Neural progenitor cell (in vitro differentiated cells): ENCODE measurements around the gene COL23A1. TPM values are rescaled to one million over a fixed set of nuclear protein-coding genes. Genes with fewer than 3 reads are reported as not detected.

ENCODE experiments used
- DNase-seq: peaks from one replicate; pipeline ENCODE4 v3.0.0-alpha.2; 2016; ENCODE audit warnings: low spot score
- H2AFZ ChIP-seq: fragments of 200-600 bp; sonication (generic); replicated peaks from 2 replicates; pipeline ENCODE4 v1.6.1; 2016; ENCODE audit warnings: antibody characterized with exemption
- H3F3A ChIP-seq: fragments of 200-600 bp; sonication (generic); 2 replicates; pipeline ENCODE4 v1.6.1; 2016; ENCODE audit warnings: antibody characterized with exemption, low read depth
- H3K27ac ChIP-seq: fragments of 200-600 bp; sonication (generic); 2 replicates; pipeline ENCODE4 v1.5.1; 2016; ENCODE audit warnings: mild to moderate bottlenecking
- H3K27me3 ChIP-seq: fragments of 200-600 bp; sonication (generic); 2 replicates; pipeline ENCODE4 v1.6.1; 2016; ENCODE audit warnings: mild to moderate bottlenecking, moderate library complexity
- H3K36me3 ChIP-seq: fragments of 200-600 bp; sonication (generic); 2 replicates; pipeline ENCODE4 v1.5.1; 2016
- H3K4me1 ChIP-seq: fragments of 200-600 bp; sonication (generic); 2 replicates; pipeline ENCODE4 v1.6.1; 2016; ENCODE audit warnings: mixed run types
- H3K4me2 ChIP-seq: fragments of 200-600 bp; sonication (generic); 2 replicates; pipeline ENCODE4 v1.6.1; 2016
- H3K4me3 ChIP-seq: fragments of 200-600 bp; sonication (generic); 2 replicates; pipeline ENCODE4 v1.5.1; 2016
- H3K79me2 ChIP-seq: fragments of 200-600 bp; sonication (generic); 2 replicates; pipeline ENCODE4 v1.6.1; 2016; ENCODE audit warnings: low read depth
- H3K9ac ChIP-seq: fragments of 200-600 bp; sonication (generic); 2 replicates; pipeline ENCODE4 v1.6.1; 2016
- H3K9me3 ChIP-seq: fragments of 200-600 bp; sonication (generic); 2 replicates; pipeline ENCODE4 v1.5.1; 2016; ENCODE audit warnings: low read depth
- H4K20me1 ChIP-seq: fragments of 200-600 bp; sonication (generic); 2 replicates; pipeline ENCODE4 v1.6.1; 2016; ENCODE audit warnings: low read depth
- H3K27ac Mint-ChIP-seq: 3 replicates; pipeline ENCODE4 v1.8.0; 2021; ENCODE audit warnings: mixed read lengths
- H3K27me3 Mint-ChIP-seq: 2 replicates; pipeline ENCODE4 v1.8.0; 2022; ENCODE audit warnings: low read depth, mild to moderate bottlenecking, inconsistent platforms, moderate library complexity, mixed read lengths; ENCODE audit not compliant: insufficient read depth
- H3K36me3 Mint-ChIP-seq: 3 replicates; pipeline ENCODE4 v1.8.0; 2021; ENCODE audit warnings: mixed read lengths
- H3K4me1 Mint-ChIP-seq: 3 replicates; pipeline ENCODE4 v1.8.0; 2021; ENCODE audit warnings: mixed read lengths
- H3K4me3 Mint-ChIP-seq: 3 replicates; pipeline ENCODE4 v1.8.0; 2021; ENCODE audit warnings: mild to moderate bottlenecking, moderate library complexity, mixed read lengths
- H3K9me3 Mint-ChIP-seq: 3 replicates; pipeline ENCODE4 v1.8.0; 2020; ENCODE audit warnings: mixed read lengths
- EZH2 ChIP-seq: fragments of 200-600 bp; sonication (generic); IDR thresholded peaks from 2 replicates; pipeline ENCODE4 v1.6.1; 2017; ENCODE audit warnings: antibody characterized with exemption, mild to moderate bottlenecking, moderate library complexity
- EZH2phosphoT487 ChIP-seq: fragments of 200-600 bp; sonication (generic); IDR thresholded peaks from 2 replicates; pipeline ENCODE4 v1.6.1; 2017; ENCODE audit warnings: antibody characterized with exemption
- total RNA-seq: library from RNA; depleted of rRNA; stranded (reverse); fragments of >200 nt; gene quantifications from 2 replicates; pipeline ENCODE4 v1.2.3, GENCODE V29; 2015; ENCODE audit warnings: low replicate concordance
- TF ChIP-seq, protein P1 (sequence below): fragments of 200-600 bp; sonication (generic); IDR thresholded peaks from 2 replicates; pipeline ENCODE4 v1.5.1; 2017; ENCODE audit warnings: antibody characterized with exemption, mild to moderate bottlenecking

Gene COL23A1
- total RNA-seq, 1 donor from 2014 or later = not detected

DNA sequence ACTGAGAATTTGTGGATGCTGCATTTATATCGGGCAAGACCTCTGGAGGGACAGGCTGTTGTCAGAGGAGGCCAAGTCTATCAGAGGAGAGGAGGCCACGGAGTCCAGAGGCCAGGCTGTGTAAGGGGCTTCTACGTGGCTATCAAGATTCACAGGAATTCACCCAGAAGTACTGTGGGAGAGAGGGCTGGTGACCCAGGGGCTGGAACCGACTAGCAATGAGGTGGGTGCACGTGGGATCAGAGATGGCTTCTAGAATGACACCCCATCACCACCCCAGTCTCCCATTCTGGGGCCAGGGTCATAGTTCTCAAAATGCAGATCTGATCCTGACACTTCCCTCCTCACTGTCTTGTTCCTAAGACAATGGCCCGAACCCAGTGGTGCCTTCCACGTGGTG is 296.4 kb downstream of the COL23A1 start:
- Histone ChIP-seq H2AFZ (no peak overlapping the region), H3K79me2 (no peaks in the 10 kb centered on the region), H3K4me2 (no peak overlapping the region), H3K9ac (no peak overlapping the region), H3F3A (no peaks in the 10 kb centered on the region), H3K36me3 (no peaks in the 10 kb centered on the region), H3K9me3 (no peaks in the 10 kb centered on the region), H4K20me1 (peaks cover 6% of the 10 kb centered on the region), H3K4me3 (no peak overlapping the region), H3K4me1 (peaks cover 6% of the 10 kb centered on the region), H3K27ac (no peak overlapping the region), H3K27me3 (peaks cover 17% of the 10 kb centered on the region)
- peaks cover 39% of the 10 kb centered on the region for H3K4me1 Mint-ChIP-seq
- H3K27me3 Mint-ChIP-seq = peaks cover 17% of the 10 kb centered on the region
- H3K9me3 Mint-ChIP-seq = peaks cover 5% of the 10 kb centered on the region
- no peaks in the 10 kb centered on the region for H3K36me3 Mint-ChIP-seq
- no peak for TF ChIP-seq EZH2
- no peak for TF ChIP-seq EZH2phosphoT487
- TF ChIP-seq, protein P1, sequence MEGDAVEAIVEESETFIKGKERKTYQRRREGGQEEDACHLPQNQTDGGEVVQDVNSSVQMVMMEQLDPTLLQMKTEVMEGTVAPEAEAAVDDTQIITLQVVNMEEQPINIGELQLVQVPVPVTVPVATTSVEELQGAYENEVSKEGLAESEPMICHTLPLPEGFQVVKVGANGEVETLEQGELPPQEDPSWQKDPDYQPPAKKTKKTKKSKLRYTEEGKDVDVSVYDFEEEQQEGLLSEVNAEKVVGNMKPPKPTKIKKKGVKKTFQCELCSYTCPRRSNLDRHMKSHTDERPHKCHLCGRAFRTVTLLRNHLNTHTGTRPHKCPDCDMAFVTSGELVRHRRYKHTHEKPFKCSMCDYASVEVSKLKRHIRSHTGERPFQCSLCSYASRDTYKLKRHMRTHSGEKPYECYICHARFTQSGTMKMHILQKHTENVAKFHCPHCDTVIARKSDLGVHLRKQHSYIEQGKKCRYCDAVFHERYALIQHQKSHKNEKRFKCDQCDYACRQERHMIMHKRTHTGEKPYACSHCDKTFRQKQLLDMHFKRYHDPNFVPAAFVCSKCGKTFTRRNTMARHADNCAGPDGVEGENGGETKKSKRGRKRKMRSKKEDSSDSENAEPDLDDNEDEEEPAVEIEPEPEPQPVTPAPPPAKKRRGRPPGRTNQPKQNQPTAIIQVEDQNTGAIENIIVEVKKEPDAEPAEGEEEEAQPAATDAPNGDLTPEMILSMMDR = no peak
- no peak overlapping the region for H3K27ac Mint-ChIP-seq
- DNase-seq = no peak
- H3K4me3 Mint-ChIP-seq = no peak overlapping the region

DNA sequence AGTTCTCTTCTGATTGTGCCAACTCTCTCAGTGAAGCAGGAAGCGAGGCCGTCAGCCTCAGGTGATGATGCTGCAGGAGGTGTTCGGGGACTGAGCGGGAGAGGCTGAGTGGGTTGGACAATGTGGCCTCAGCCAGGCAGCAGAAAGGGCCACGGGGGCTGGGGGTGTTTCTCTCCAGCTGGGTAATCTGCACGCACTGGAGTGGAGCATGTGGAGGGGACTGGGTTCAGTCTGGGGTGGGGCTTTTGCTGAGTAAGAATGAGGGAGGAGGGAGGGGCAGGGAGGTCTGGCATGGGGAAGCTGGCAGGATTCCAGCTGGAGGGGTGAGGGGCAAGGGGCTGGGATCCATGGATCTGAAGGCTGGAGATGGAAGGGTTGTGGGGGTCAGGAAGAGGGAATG is 296.8 kb downstream of the COL23A1 start:
- Histone ChIP-seq H3F3A (no peaks in the 10 kb centered on the region), H3K4me2 (no peak overlapping the region), H3K27ac (no peak overlapping the region), H3K4me3 (no peak overlapping the region), H3K9me3 (no peaks in the 10 kb centered on the region), H3K79me2 (no peaks in the 10 kb centered on the region), H3K36me3 (no peaks in the 10 kb centered on the region), H3K27me3 (peaks cover 20% of the 10 kb centered on the region), H4K20me1 (peaks cover 10% of the 10 kb centered on the region), H3K4me1 (peaks cover 6% of the 10 kb centered on the region), H3K9ac (no peak overlapping the region), H2AFZ (no peak overlapping the region)
- H3K4me3 Mint-ChIP-seq = peak overlapping the region; percentile 38
- TF ChIP-seq EZH2 (no peak), EZH2phosphoT487 (no peak)
- TF ChIP-seq, protein P1 = no peak
- H3K27ac Mint-ChIP-seq = no peak overlapping the region
- peaks cover 43% of the 10 kb centered on the region for H3K4me1 Mint-ChIP-seq
- no peaks in the 10 kb centered on the region for H3K36me3 Mint-ChIP-seq
- no peak for DNase-seq
- peaks cover 17% of the 10 kb centered on the region for H3K27me3 Mint-ChIP-seq
- H3K9me3 Mint-ChIP-seq = peaks cover 5% of the 10 kb centered on the region

DNA sequence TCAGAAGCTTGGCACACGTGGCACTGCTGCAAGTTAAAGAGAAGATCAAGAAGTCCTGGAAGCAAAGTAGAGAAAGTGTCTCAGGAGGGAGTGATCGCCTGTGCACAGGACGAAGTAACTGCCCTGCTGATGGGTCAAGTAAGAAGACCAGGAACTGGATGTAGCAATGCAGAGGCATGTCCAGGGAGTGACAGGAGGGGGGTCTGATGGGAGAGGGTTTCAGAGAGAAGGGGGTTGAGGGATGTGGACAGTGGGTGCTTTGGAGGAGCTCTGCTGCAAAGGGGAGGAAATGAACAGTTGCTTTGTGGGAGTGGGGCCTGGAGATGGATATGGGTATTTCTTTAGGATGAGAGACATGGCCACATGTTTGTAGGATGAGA is 297.4 kb downstream of the COL23A1 start:
- Histone ChIP-seq H3K79me2 (no peaks in the 10 kb centered on the region), H3K4me2 (no peak overlapping the region), H3K27me3 (peaks cover 20% of the 10 kb centered on the region), H3K4me1 (peaks cover 6% of the 10 kb centered on the region), H4K20me1 (peaks cover 10% of the 10 kb centered on the region), H3K9ac (no peak overlapping the region), H2AFZ (no peak overlapping the region), H3K9me3 (no peaks in the 10 kb centered on the region), H3K36me3 (no peaks in the 10 kb centered on the region), H3K27ac (no peak overlapping the region), H3F3A (no peaks in the 10 kb centered on the region), H3K4me3 (no peak overlapping the region)
- Mint-ChIP-seq H3K27me3 (peaks cover 17% of the 10 kb centered on the region), H3K4me3 (no peak overlapping the region), H3K36me3 (no peaks in the 10 kb centered on the region), H3K27ac (peak overlapping the region; percentile 37), H3K4me1 (peaks cover 49% of the 10 kb centered on the region), H3K9me3 (peaks cover 5% of the 10 kb centered on the region)
- TF ChIP-seq, protein P1 = no peak
- TF ChIP-seq EZH2 (no peak), EZH2phosphoT487 (no peak)
- no peak for DNase-seq
